K562 (cell line): Measurements from ENCODE around the gene HTR4. TPM values are rescaled to one million over a fixed set of nuclear protein-coding genes. Genes with fewer than 3 reads are reported as not detected.
A peak's percentile ranks its signal among the peaks of the same experiment; 100 is the strongest.
"Not testable (repeated sequence)": the region's sequence is repeated elsewhere in the genome, so short reads cannot be mapped to it uniquely, and the experiment has no call there.

Experiments used
- ATAC-seq: fragments of 200-7000 bp; cut with Tn5 transposase; 3 replicates; pipeline ENCODE4 v1.9.1; 2020; ENCODE audit warnings: moderate library complexity
- BruUV-seq: library from RNA; stranded (reverse); fragments of 400-500 nt; replicated peaks from 2 replicates; lab custom pipeline; 2021; lab: Mats Ljungman, UMichigan
- CTCF ChIA-PET: fragments of 300-600 bp; formaldehyde crosslinking; extraction: SDS; loops from one replicate; lab custom pipeline; 2021; ENCODE audit warnings: low intra/inter-chr PET ratio; lab: Yijun Ruan, JAX
- POLR2A ChIA-PET: fragments of 300-600, 350-650 bp; sonication (Branson Sonifier 250); formaldehyde crosslinking; extraction: SDS; loops from one replicate; lab custom pipeline; 2021; ENCODE audit warnings: antibody characterized with exemption, inconsistent platforms; lab: Yijun Ruan, JAX
- DNase-seq, 4 experiments: peaks; one replicate each; pipeline versions ENCODE4 v3.0.0 to v3.0.0-alpha.2; 2011 to 2018; ENCODE audit warnings: low spot score in 3 of 4, mixed read lengths in 3 of 4; ENCODE audit errors: extremely low read depth in 1 of 4
- FAIRE-seq: peaks from 2 replicates; lab custom pipeline; 2011; peaks lifted over from hg19 to GRCh38; lab: Jason Lieb, UNC
- H2AFZ ChIP-seq: 2 replicates; pipeline ENCODE4 v1.6.0; 2011; ENCODE audit warnings: low read depth, low read length, control low read depth, inconsistent platforms
- H3K27ac ChIP-seq: fragments of 200-600 bp; 3 replicates; pipeline ENCODE4 v1.8.0; 2011; ENCODE audit warnings: low read depth, mild to moderate bottlenecking, control low read depth, inconsistent platforms, low read length, moderate library complexity, mixed read lengths; ENCODE audit errors: extremely low read depth
- H3K27me3 ChIP-seq, 2 experiments: fragments of 300-600 bp in 1 of 2; 2 replicates in 1 of 2; 3 replicates in 1 of 2; pipeline versions ENCODE4 v1.6.0 to v1.8.0; 2011; ENCODE audit warnings: inconsistent platforms in 2 of 2, low read length in 2 of 2, mild to moderate bottlenecking in 1 of 2, mixed read lengths in 1 of 2, moderate library complexity in 1 of 2; ENCODE audit not compliant: control insufficient read depth in 2 of 2, insufficient read depth in 2 of 2
- H3K36me3 ChIP-seq: fragments of 300-600 bp; 3 replicates; pipeline ENCODE4 v1.8.0; 2011; ENCODE audit warnings: mild to moderate bottlenecking, low read length, inconsistent platforms; ENCODE audit not compliant: control insufficient read depth, insufficient read depth
- H3K4me1 ChIP-seq, 2 experiments: fragments of 200-600 bp in 1 of 2; replicated peaks in 1 of 2; 2 replicates in 1 of 2; 3 replicates in 1 of 2; pipeline versions ENCODE4 v1.5.1 to v1.8.0; 2011; ENCODE audit warnings: inconsistent platforms in 2 of 2, low read length in 2 of 2, mild to moderate bottlenecking in 1 of 2, mixed read lengths in 1 of 2, moderate library complexity in 1 of 2; ENCODE audit not compliant: control insufficient read depth in 2 of 2, insufficient read depth in 2 of 2
- H3K4me2 ChIP-seq: 2 replicates; pipeline ENCODE4 v1.6.1; 2011; ENCODE audit warnings: low read length, control low read depth, inconsistent platforms, mixed read lengths; ENCODE audit not compliant: insufficient read depth
- H3K4me3 ChIP-seq: fragments of 200-600 bp; sonication (generic), shearing (Covaris generic); 2 replicates; pipeline ENCODE4 v1.5.1; 2016; ENCODE audit warnings: control low read depth, inconsistent platforms
- H3K79me2 ChIP-seq: fragments of 200-600 bp; 3 replicates; pipeline ENCODE4 v1.8.0; 2011; ENCODE audit warnings: low read length, inconsistent platforms; ENCODE audit not compliant: control insufficient read depth, insufficient read depth
- H3K9ac ChIP-seq, 2 experiments: 2 replicates each; pipeline versions ENCODE4 v1.6.0 to v1.6.1; 2011; ENCODE audit warnings: low read depth in 2 of 2, low read length in 2 of 2, control low read depth in 1 of 2, inconsistent platforms in 1 of 2, mild to moderate bottlenecking in 1 of 2, mixed read lengths in 1 of 2; ENCODE audit not compliant: insufficient read depth in 1 of 2
- H3K9me1 ChIP-seq: one replicate; pipeline ENCODE4 v1.6.0; 2011; ENCODE audit warnings: inconsistent platforms, mild to moderate bottlenecking, low read length, moderate library complexity; ENCODE audit not compliant: control insufficient read depth, insufficient read depth
- H3K9me3 ChIP-seq: replicated peaks from 2 replicates; pipeline ENCODE4 v1.5.1; 2011; ENCODE audit warnings: low read depth, low read length, inconsistent platforms; ENCODE audit not compliant: control insufficient read depth, insufficient read depth
- H4K20me1 ChIP-seq: replicated peaks from 2 replicates; pipeline ENCODE4 v1.6.1; 2011; ENCODE audit warnings: low read length, inconsistent platforms, mixed read lengths; ENCODE audit not compliant: control insufficient read depth, insufficient read depth
- FOXK1 ChIP-seq: sonication (generic); formaldehyde crosslinking; IDR thresholded peaks from 2 replicates; pipeline ENCODE4 v1.8.0; 2022; ENCODE audit warnings: missing genetic modification reagents, mild to moderate bottlenecking, borderline replicate concordance
- KDM5B ChIP-seq: fragments of 200-600 bp; sonication (generic); IDR thresholded peaks from 2 replicates; pipeline ENCODE4 v1.6.1; 2012; ENCODE audit warnings: low read depth, mild to moderate bottlenecking, moderate library complexity, low read length, control low read depth, inconsistent platforms; ENCODE audit not compliant: insufficient replicate concordance
- PRPF4 ChIP-seq: fragments of 200-400 bp; formaldehyde crosslinking; IDR thresholded peaks from one replicate; pipeline ENCODE4 v1.6.1; 2017; ENCODE audit warnings: low read length, low read depth, mild to moderate bottlenecking; ENCODE audit not compliant: insufficient read depth, poor library complexity, severe bottlenecking
- RBM25 ChIP-seq: fragments of 200-400 bp; formaldehyde crosslinking; IDR thresholded peaks from 2 replicates; pipeline ENCODE4 v1.6.1; 2018; ENCODE audit warnings: low read length, low read depth, moderate library complexity; ENCODE audit not compliant: severe bottlenecking
- WGBS: fragments of 100-300 bp; shearing (Covaris generic); methylation state at CpG from one replicate; pipeline ENCODE4 v1.1.6; 2016; ENCODE audit warnings: low coverage, mixed read lengths; ENCODE audit not compliant: insufficient coverage; ENCODE audit errors: missing lambda C conversion rate; 5-methylcytosine and 5-hydroxymethylcytosine counted together
- in situ Hi-C: fragments of 300-500 bp; cut with MboI; formaldehyde crosslinking; loops from 4 replicates; pipeline ENCODE4 v1.15.0; 2018; ENCODE audit warnings: inconsistent platforms, mixed read lengths
- intact Hi-C: fragments of 100-400 bp; cut with micrococcal nuclease; formaldehyde crosslinking; loops from 2 replicates; pipeline ENCODE4 v1.14.2; 2022
- polyA plus RNA-seq, 8 experiments: library from polyadenylated mRNA; depleted of rRNA in 4 of 8; stranded (reverse) in 5 of 8; unstranded in 3 of 8; fragments of >200 nt; fragmentation: Nextera tagmentation in 2 of 8; fragmentation: Illumina TruSeq in 1 of 8; extraction: Ambion mirVana in 2 of 8; extraction: Trizol in 1 of 8; gene quantifications; 2 replicates each; pipeline versions ENCODE4 v1.2.1 to v1.2.3, GENCODE V29; 2011 to 2014; ENCODE audit warnings: inconsistent platforms in 1 of 8, missing spikeins in 1 of 8
- total RNA-seq, 7 experiments: library from RNA; depleted of rRNA in 6 of 7; stranded (reverse); fragments of >200 nt in 6 of 7; fragmentation: Illumina TruSeq in 2 of 7; extraction: Trizol in 2 of 7; gene quantifications; 2 replicates each; pipeline versions ENCODE4 v1.2.1 to v1.2.3, GENCODE V29; 2011 to 2021; ENCODE audit warnings: low replicate concordance in 1 of 7

The HTR4 gene
- total and polyA plus RNA-seq, 9 of the 15 experiments (the other 6 are each of a cell fraction or from before 2014, with no cell fraction given) = 0.13 TPM; not detected in 8

- no peak for TF ChIP-seq FOXK1 (CRISPR knock-in tag)
Measured at GRCh38 chr5:148682058-148683026, 28.0 kb upstream of the HTR4 start (continued).

DNA sequence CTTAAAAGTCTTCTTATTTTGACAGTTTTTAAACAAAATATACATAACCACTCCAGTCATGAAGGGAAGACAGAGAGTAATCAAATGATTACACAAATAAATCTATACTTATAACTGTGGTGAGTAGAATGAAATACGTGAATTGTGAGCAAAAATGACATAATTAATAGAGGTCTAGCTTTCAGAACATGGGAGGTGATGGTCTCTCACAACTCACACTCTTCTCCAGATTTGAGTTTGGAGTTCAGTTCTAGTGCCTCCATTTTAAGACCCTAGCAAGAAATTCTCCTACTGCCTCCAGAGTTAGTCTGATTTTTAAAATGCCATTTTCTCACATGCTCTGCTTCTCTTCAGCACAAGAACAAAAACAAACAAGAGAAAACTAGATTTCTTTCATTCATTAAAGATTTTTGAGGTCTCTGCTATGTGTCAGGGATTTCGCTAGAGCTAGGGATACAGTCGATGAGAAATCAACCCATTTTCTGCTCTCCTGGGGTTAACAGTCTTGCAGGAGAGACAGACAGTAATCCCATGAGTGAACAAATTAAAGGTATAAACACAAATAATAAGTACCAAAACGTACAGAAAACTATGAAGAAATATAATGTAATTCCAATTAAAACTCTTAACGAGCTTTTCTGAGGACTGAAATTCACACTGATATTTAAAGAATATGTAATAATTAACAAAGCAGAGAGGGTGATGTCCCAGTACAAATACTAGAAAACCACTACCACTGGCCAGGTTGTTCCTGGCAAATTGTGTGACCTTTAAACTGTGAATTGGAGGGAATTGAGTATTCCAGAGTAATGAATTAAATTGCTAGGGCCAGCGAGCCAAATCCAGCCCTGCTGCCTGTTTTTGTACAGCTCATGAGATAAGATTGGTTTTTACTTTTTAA, 27.1 kb upstream of the HTR4 start:
- no peak for FAIRE-seq
- POLR2A ChIA-PET = no interaction called here
- Histone ChIP-seq H2AFZ (no peak overlapping the region), H3K4me1 (peaks cover 0 to 38% of the 10 kb centered on the region in 2 experiments; a peak in 3 of 5 replicates), H3K36me3 (no peaks in the 10 kb centered on the region), H3K9me3 (no peaks in the 10 kb centered on the region), H3K4me3 (no peak overlapping the region), H3K9me1 (no peaks in the 10 kb centered on the region), H3K9ac (no peak overlapping the region), H3K27me3 (no peaks in the 10 kb centered on the region), H3K27ac (peak overlapping the region; percentile 23; the same call in 1 of the 3 replicates), H3K79me2 (no peaks in the 10 kb centered on the region), H3K4me2 (no peak overlapping the region), H4K20me1 (no peaks in the 10 kb centered on the region)
- 27% methylated on average over 6 of the region's 6 CpGs for whole genome bisulfite sequencing
- ATAC-seq = no peak
- intact Hi-C loops (loop anchor here (1.0 to 10.0 kb wide), 2 partner anchors 42 to 107 kb away; no protein-coding TSS in a partner anchor), in situ Hi-C loops (no loop called here)
- no peak for TF ChIP-seq PRPF4
- peak; percentile 72 for TF ChIP-seq RBM25
- peak; percentile 19 for TF ChIP-seq KDM5B
- no TSS peak for BruUV-seq
- DNase-seq = no peak
- CTCF ChIA-PET = interaction anchor here (0.6 kb wide), 1 partner anchor 257 kb away, joined by 3 read pairs; no protein-coding TSS in a partner anchor

DNA sequence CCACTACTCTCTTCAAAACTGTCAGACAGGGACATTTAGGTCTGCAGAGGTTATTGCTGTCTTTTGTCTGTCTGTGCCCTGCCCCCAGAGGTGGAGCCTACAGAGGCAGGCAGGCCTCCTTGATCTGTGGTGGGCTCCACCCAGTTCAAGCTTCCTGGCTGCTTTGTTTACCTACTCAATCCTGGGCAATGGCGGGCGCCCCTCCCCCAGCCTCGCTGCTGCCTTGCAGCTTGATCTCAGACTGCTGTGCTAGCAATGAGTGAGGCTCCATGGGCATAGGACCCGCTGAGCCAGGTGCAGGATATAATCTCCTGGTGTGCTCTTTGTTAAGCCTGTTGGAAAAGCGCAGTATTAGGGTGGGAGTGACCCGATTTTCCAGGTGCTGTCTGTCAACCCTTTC, 19.4 kb upstream of the HTR4 start:
- ATAC-seq, H2AFZ ChIP-seq, H3K4me2 ChIP-seq, CTCF ChIA-PET, H3K4me1 ChIP-seq, intact Hi-C loops, H4K20me1 ChIP-seq, H3K36me3 ChIP-seq, in situ Hi-C loops, H3K79me2 ChIP-seq, DNase-seq, H3K4me3 ChIP-seq, POLR2A ChIA-PET, H3K9me3 ChIP-seq, BruUV-seq, H3K9me1 ChIP-seq, FAIRE-seq, H3K27ac ChIP-seq, H3K9ac ChIP-seq, H3K27me3 ChIP-seq: not testable (repeated sequence)
- 19% methylated on average over 6 of the region's 6 CpGs for WGBS
